Bone marrow (tissue), 2 donors: Measurements from ENCODE around the gene AKTIP.
A peak's percentile ranks its signal among the peaks of the same experiment; 100 is the strongest.
"Not testable (repeated sequence)": the region's sequence is repeated elsewhere in the genome, so short reads cannot be mapped to it uniquely, and the experiment has no call there.

Experiments used
- DNase-seq, 2 donors: peaks; one replicate each; lab custom pipeline; 2025; lab: John Stamatoyannopoulos, UW

AKTIP gene

GRCh38 chr16:53515811-53516210 lies 12.8 kb upstream of the AKTIP start:
- no peak for DNase-seq

GRCh38 chr16:53515259-53515658 lies 12.2 kb upstream of the AKTIP start:
- no peak for DNase-seq

- not testable (repeated sequence) for DNase-seq
Measured at GRCh38 chr16:53512795-53513194, 9.8 kb upstream of the AKTIP start.

GRCh38 chr16:53511403-53512280 lies 8.6 kb upstream of the AKTIP start:
- DNase-seq = no peak

- no peak for DNase-seq
Measured at GRCh38 chr16:53511084-53511402, 8.0 kb upstream of the AKTIP start.

GRCh38 chr16:53510704-53511070 lies 7.7 kb upstream of the AKTIP start:
- DNase-seq = no peak

- peak; percentile 7 to 9 for DNase-seq
Measured at GRCh38 chr16:53509906-53510703, 7.1 kb upstream of the AKTIP start.

GRCh38 chr16:53507464-53508179 lies 4.6 kb upstream of the AKTIP start:
- no peak for DNase-seq

- DNase-seq = no peak
Measured at GRCh38 chr16:53506254-53506653, 3.2 kb upstream of the AKTIP start.

- no peak for DNase-seq
Measured at GRCh38 chr16:53504665-53505064, 1.7 kb upstream of the AKTIP start.

- no peak for DNase-seq
Measured at GRCh38 chr16:53503991-53504663, 1.1 kb upstream of the AKTIP start.

- peak; percentile 89 to 98 for DNase-seq
Measured at GRCh38 chr16:53503270-53503923, 388 bp upstream of the AKTIP start.

GRCh38 chr16:53501216-53501859 lies 1.7 kb downstream of the AKTIP start:
- no peak for DNase-seq

- DNase-seq = no peak
Measured at GRCh38 chr16:53498984-53499383, 4.0 kb downstream of the AKTIP start.

GRCh38 chr16:53495325-53495724 lies 7.7 kb downstream of the AKTIP start:
- no peak for DNase-seq

- no peak for DNase-seq
Measured at GRCh38 chr16:53494636-53495035, 8.4 kb downstream of the AKTIP start.

- DNase-seq = no peak
Measured at GRCh38 chr16:53492503-53492902, 10.5 kb downstream of the AKTIP start.

GRCh38 chr16:53489755-53490154 lies 13.3 kb downstream of the AKTIP start:
- no peak for DNase-seq

GRCh38 chr16:53486230-53486629 lies 16.8 kb downstream of the AKTIP start:
- DNase-seq = no peak

- DNase-seq = no peak
Measured at GRCh38 chr16:53484542-53484941, 18.5 kb downstream of the AKTIP start.

- peak in 1 of 2 donors; percentile 5 for DNase-seq
Measured at GRCh38 chr16:53482123-53482522, 20.9 kb downstream of the AKTIP start.
